K562 (cell line): ENCODE data around the gene UBXN2A. TPM values are rescaled to one million over a fixed set of nuclear protein-coding genes. Genes with fewer than 3 reads are reported as not detected.

ENCODE experiments used
- ATAC-seq: fragments of 200-7000 bp; cut with Tn5 transposase; 3 replicates; pipeline ENCODE4 v1.9.1; 2020; ENCODE audit warnings: moderate library complexity
- BruUV-seq: library from RNA; stranded (reverse); fragments of 400-500 nt; replicated peaks from 2 replicates; lab custom pipeline; 2021; lab: Mats Ljungman, UMichigan
- CTCF ChIA-PET: fragments of 300-600 bp; formaldehyde crosslinking; extraction: SDS; loops from one replicate; lab custom pipeline; 2021; ENCODE audit warnings: low intra/inter-chr PET ratio; lab: Yijun Ruan, JAX
- POLR2A ChIA-PET: fragments of 300-600, 350-650 bp; sonication (Branson Sonifier 250); formaldehyde crosslinking; extraction: SDS; loops from one replicate; lab custom pipeline; 2021; ENCODE audit warnings: antibody characterized with exemption, inconsistent platforms; lab: Yijun Ruan, JAX
- DNase-seq, 4 experiments: peaks; one replicate each; pipeline versions ENCODE4 v3.0.0 to v3.0.0-alpha.2; 2011 to 2018; ENCODE audit warnings: low spot score in 3 of 4, mixed read lengths in 3 of 4; ENCODE audit errors: extremely low read depth in 1 of 4
- FAIRE-seq: peaks from 2 replicates; lab custom pipeline; 2011; peaks lifted over from hg19 to GRCh38; lab: Jason Lieb, UNC
- H2AFZ ChIP-seq: 2 replicates; pipeline ENCODE4 v1.6.0; 2011; ENCODE audit warnings: low read depth, low read length, control low read depth, inconsistent platforms
- H3K27ac ChIP-seq: fragments of 200-600 bp; 3 replicates; pipeline ENCODE4 v1.8.0; 2011; ENCODE audit warnings: low read depth, mild to moderate bottlenecking, control low read depth, inconsistent platforms, low read length, moderate library complexity, mixed read lengths; ENCODE audit errors: extremely low read depth
- H3K27me3 ChIP-seq, 2 experiments: fragments of 300-600 bp in 1 of 2; 2 replicates in 1 of 2; 3 replicates in 1 of 2; pipeline versions ENCODE4 v1.6.0 to v1.8.0; 2011; ENCODE audit warnings: inconsistent platforms in 2 of 2, low read length in 2 of 2, mild to moderate bottlenecking in 1 of 2, mixed read lengths in 1 of 2, moderate library complexity in 1 of 2; ENCODE audit not compliant: control insufficient read depth in 2 of 2, insufficient read depth in 2 of 2
- H3K36me3 ChIP-seq: fragments of 300-600 bp; 3 replicates; pipeline ENCODE4 v1.8.0; 2011; ENCODE audit warnings: mild to moderate bottlenecking, low read length, inconsistent platforms; ENCODE audit not compliant: control insufficient read depth, insufficient read depth
- H3K4me1 ChIP-seq, 2 experiments: fragments of 200-600 bp in 1 of 2; replicated peaks in 1 of 2; 2 replicates in 1 of 2; 3 replicates in 1 of 2; pipeline versions ENCODE4 v1.5.1 to v1.8.0; 2011; ENCODE audit warnings: inconsistent platforms in 2 of 2, low read length in 2 of 2, mild to moderate bottlenecking in 1 of 2, mixed read lengths in 1 of 2, moderate library complexity in 1 of 2; ENCODE audit not compliant: control insufficient read depth in 2 of 2, insufficient read depth in 2 of 2
- H3K4me2 ChIP-seq: 2 replicates; pipeline ENCODE4 v1.6.1; 2011; ENCODE audit warnings: low read length, control low read depth, inconsistent platforms, mixed read lengths; ENCODE audit not compliant: insufficient read depth
- H3K4me3 ChIP-seq: fragments of 200-600 bp; sonication (generic), shearing (Covaris generic); 2 replicates; pipeline ENCODE4 v1.5.1; 2016; ENCODE audit warnings: control low read depth, inconsistent platforms
- H3K79me2 ChIP-seq: fragments of 200-600 bp; 3 replicates; pipeline ENCODE4 v1.8.0; 2011; ENCODE audit warnings: low read length, inconsistent platforms; ENCODE audit not compliant: control insufficient read depth, insufficient read depth
- H3K9ac ChIP-seq, 2 experiments: 2 replicates each; pipeline versions ENCODE4 v1.6.0 to v1.6.1; 2011; ENCODE audit warnings: low read depth in 2 of 2, low read length in 2 of 2, control low read depth in 1 of 2, inconsistent platforms in 1 of 2, mild to moderate bottlenecking in 1 of 2, mixed read lengths in 1 of 2; ENCODE audit not compliant: insufficient read depth in 1 of 2
- H3K9me1 ChIP-seq: one replicate; pipeline ENCODE4 v1.6.0; 2011; ENCODE audit warnings: inconsistent platforms, mild to moderate bottlenecking, low read length, moderate library complexity; ENCODE audit not compliant: control insufficient read depth, insufficient read depth
- H3K9me3 ChIP-seq: replicated peaks from 2 replicates; pipeline ENCODE4 v1.5.1; 2011; ENCODE audit warnings: low read depth, low read length, inconsistent platforms; ENCODE audit not compliant: control insufficient read depth, insufficient read depth
- H4K20me1 ChIP-seq: replicated peaks from 2 replicates; pipeline ENCODE4 v1.6.1; 2011; ENCODE audit warnings: low read length, inconsistent platforms, mixed read lengths; ENCODE audit not compliant: control insufficient read depth, insufficient read depth
- CEBPG ChIP-seq, 3 experiments: fragments of 200-800 bp in 1 of 3; sonication (Bioruptor generic) in 1 of 3; sonication (generic) in 1 of 3; formaldehyde crosslinking in 1 of 3; IDR thresholded peaks in 2 of 3; conservative IDR thresholded peaks in 1 of 3; 2 replicates each; pipeline versions ENCODE4 v1.6.1 to v1.8.0; 2016 to 2022; ENCODE audit warnings: missing compliant biosample characterization in 2 of 3, missing genetic modification characterization in 2 of 3, mild to moderate bottlenecking in 1 of 3, missing genetic modification reagents in 1 of 3
- EHMT2 ChIP-seq: fragments of 450-650 bp; IDR thresholded peaks from 2 replicates; pipeline ENCODE4 v1.6.1; 2018; ENCODE audit warnings: antibody characterized with exemption
- ELF2 ChIP-seq: fragments of 250-450 bp; sonication (Bioruptor Pico); IDR thresholded peaks from 2 replicates; pipeline ENCODE4 v1.5.0; 2021; ENCODE audit warnings: mild to moderate bottlenecking
- FOXA1 ChIP-seq: fragments of 450-650 bp; IDR thresholded peaks from 2 replicates; pipeline ENCODE4 v1.6.1; 2016; ENCODE audit warnings: mild to moderate bottlenecking, borderline replicate concordance
- HNRNPLL ChIP-seq: fragments of 200-400 bp; formaldehyde crosslinking; IDR thresholded peaks from 2 replicates; pipeline ENCODE4 v1.6.1; 2017; ENCODE audit warnings: low read length, low read depth, mild to moderate bottlenecking; ENCODE audit not compliant: poor library complexity, severe bottlenecking
- LCOR ChIP-seq: sonication (generic); formaldehyde crosslinking; IDR thresholded peaks from 2 replicates; pipeline ENCODE4 v1.8.0; 2022; ENCODE audit warnings: mild to moderate bottlenecking, missing genetic modification reagents
- MYBL2 ChIP-seq, 2 experiments: fragments of 450-650 bp in 1 of 2; sonication (generic) in 1 of 2; formaldehyde crosslinking in 1 of 2; IDR thresholded peaks; 2 replicates each; pipeline versions ENCODE4 v1.6.1 to v1.8.1; 2017 to 2022; ENCODE audit warnings: borderline replicate concordance in 1 of 2, inconsistent platforms in 1 of 2, low read depth in 1 of 2, mild to moderate bottlenecking in 1 of 2, missing genetic modification reagents in 1 of 2, moderate library complexity in 1 of 2
- SIX5 ChIP-seq, 2 experiments: IDR thresholded peaks; 2 replicates each; pipeline ENCODE4 v1.6.1; 2011; ENCODE audit warnings: low read length in 2 of 2, borderline replicate concordance in 1 of 2, low read depth in 1 of 2, mild to moderate bottlenecking in 1 of 2, moderate library complexity in 1 of 2; ENCODE audit not compliant: insufficient read depth in 1 of 2
- ZNF121 ChIP-seq: sonication (generic); formaldehyde crosslinking; conservative IDR thresholded peaks from 2 replicates; pipeline ENCODE4 v1.8.0; 2022; ENCODE audit warnings: missing genetic modification reagents
- ZNF766 ChIP-seq: fragments of 200-800 bp; sonication (Bioruptor generic); conservative IDR thresholded peaks from 2 replicates; pipeline ENCODE4 v1.6.1; 2016; ENCODE audit warnings: missing genetic modification characterization, missing compliant biosample characterization
- WGBS: fragments of 100-300 bp; shearing (Covaris generic); methylation state at CpG from one replicate; pipeline ENCODE4 v1.1.6; 2016; ENCODE audit warnings: low coverage, mixed read lengths; ENCODE audit not compliant: insufficient coverage; ENCODE audit errors: missing lambda C conversion rate; 5-methylcytosine and 5-hydroxymethylcytosine counted together
- in situ Hi-C: fragments of 300-500 bp; cut with MboI; formaldehyde crosslinking; loops from 4 replicates; pipeline ENCODE4 v1.15.0; 2018; ENCODE audit warnings: inconsistent platforms, mixed read lengths
- intact Hi-C: fragments of 100-400 bp; cut with micrococcal nuclease; formaldehyde crosslinking; loops from 2 replicates; pipeline ENCODE4 v1.14.2; 2022
- polyA plus RNA-seq, 8 experiments: library from polyadenylated mRNA; depleted of rRNA in 4 of 8; stranded (reverse) in 5 of 8; unstranded in 3 of 8; fragments of >200 nt; fragmentation: Nextera tagmentation in 2 of 8; fragmentation: Illumina TruSeq in 1 of 8; extraction: Ambion mirVana in 2 of 8; extraction: Trizol in 1 of 8; gene quantifications; 2 replicates each; pipeline versions ENCODE4 v1.2.1 to v1.2.3, GENCODE V29; 2011 to 2014; ENCODE audit warnings: inconsistent platforms in 1 of 8, missing spikeins in 1 of 8
- total RNA-seq, 7 experiments: library from RNA; depleted of rRNA in 6 of 7; stranded (reverse); fragments of >200 nt in 6 of 7; fragmentation: Illumina TruSeq in 2 of 7; extraction: Trizol in 2 of 7; gene quantifications; 2 replicates each; pipeline versions ENCODE4 v1.2.1 to v1.2.3, GENCODE V29; 2011 to 2021; ENCODE audit warnings: low replicate concordance in 1 of 7
- TF ChIP-seq, protein P1 (sequence below): fragments of 250-450 bp; sonication (Bioruptor Pico); IDR thresholded peaks from 2 replicates; pipeline ENCODE4 v1.4.0; 2020
- TF ChIP-seq, protein P2 (sequence below): fragments of 450-650 bp; IDR thresholded peaks from 2 replicates; pipeline ENCODE4 v1.6.1; 2018; ENCODE audit not compliant: partially characterized antibody

Gene UBXN2A
- total and polyA plus RNA-seq, 9 of the 15 experiments (the other 6 are each of a cell fraction or from before 2014, with no cell fraction given): 3.4 to 25.6 (median 16.0) TPM

DNA sequence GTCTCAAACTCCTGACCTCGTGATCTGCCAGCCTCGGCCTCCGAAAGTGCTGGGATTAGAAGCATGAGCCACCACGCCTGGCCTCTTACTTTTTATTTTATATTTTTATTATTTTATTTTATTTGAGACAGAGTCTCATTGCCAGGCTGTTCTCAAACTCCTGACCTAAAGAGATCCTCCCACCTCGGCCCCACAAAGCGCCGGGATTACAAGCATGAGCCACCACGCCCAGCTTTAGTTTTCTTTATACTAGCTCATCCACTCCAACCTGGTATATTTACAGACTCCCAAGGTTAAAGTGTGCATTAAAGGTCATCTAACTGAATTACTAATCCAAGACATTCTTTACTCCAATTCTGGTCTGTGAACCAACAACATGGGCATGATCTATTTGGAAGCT, 40.1 kb upstream of the UBXN2A start:
- Histone ChIP-seq H4K20me1 (no peaks in the 10 kb centered on the region), H3K27me3 (no peaks in the 10 kb centered on the region), H3K9me3 (no peaks in the 10 kb centered on the region), H3K4me2 (no peak overlapping the region), H3K79me2 (peaks cover 71% of the 10 kb centered on the region), H3K27ac (peak overlapping the region; percentile 16; the same call in 1 of the 3 replicates), H3K4me3 (no peak overlapping the region), H3K4me1 (peaks cover 2 to 15% of the 10 kb centered on the region in 2 experiments; a peak in 3 of 5 replicates), H3K36me3 (no peaks in the 10 kb centered on the region; the same call in 2 of the 3 replicates), H3K9ac (no peak overlapping the region), H3K9me1 (no peaks in the 10 kb centered on the region), H2AFZ (no peak overlapping the region)
- ChIA-PET POLR2A (interaction anchor here (0.6 to 1.4 kb wide), 4 partner anchors 10 to 42 kb away, joined by 3 to 7 read pairs (median 4); partner anchors contain the start of gene ATAD2B), CTCF (no interaction called here)
- WGBS: 88% methylated on average over 8 of the region's 8 CpGs
- intact Hi-C loops: no loop called here
- ATAC-seq: no peak
- FAIRE-seq: no peak
- BruUV-seq: no TSS peak
- in situ Hi-C loops: no loop called here
- DNase-seq: no peak
- TF ChIP-seq SIX5 (IDR thresholded peaks at IDR 0.05; ENCODE audit: borderline replicate concordance in 1 of 2, insufficient read depth in 1 of 2, low read depth in 1 of 2, low read length in 2 of 2): no peak
- TF ChIP-seq LCOR (CRISPR knock-in tag): no peak
- no peak for TF ChIP-seq ZNF766
- no peak for TF ChIP-seq MYBL2 (IDR thresholded peaks at IDR 0.05; ENCODE audit: low read depth)
- TF ChIP-seq MYBL2 (CRISPR knock-in tag; IDR thresholded peaks at IDR 0.05; ENCODE audit: borderline replicate concordance): no peak
- TF ChIP-seq, protein P1, sequence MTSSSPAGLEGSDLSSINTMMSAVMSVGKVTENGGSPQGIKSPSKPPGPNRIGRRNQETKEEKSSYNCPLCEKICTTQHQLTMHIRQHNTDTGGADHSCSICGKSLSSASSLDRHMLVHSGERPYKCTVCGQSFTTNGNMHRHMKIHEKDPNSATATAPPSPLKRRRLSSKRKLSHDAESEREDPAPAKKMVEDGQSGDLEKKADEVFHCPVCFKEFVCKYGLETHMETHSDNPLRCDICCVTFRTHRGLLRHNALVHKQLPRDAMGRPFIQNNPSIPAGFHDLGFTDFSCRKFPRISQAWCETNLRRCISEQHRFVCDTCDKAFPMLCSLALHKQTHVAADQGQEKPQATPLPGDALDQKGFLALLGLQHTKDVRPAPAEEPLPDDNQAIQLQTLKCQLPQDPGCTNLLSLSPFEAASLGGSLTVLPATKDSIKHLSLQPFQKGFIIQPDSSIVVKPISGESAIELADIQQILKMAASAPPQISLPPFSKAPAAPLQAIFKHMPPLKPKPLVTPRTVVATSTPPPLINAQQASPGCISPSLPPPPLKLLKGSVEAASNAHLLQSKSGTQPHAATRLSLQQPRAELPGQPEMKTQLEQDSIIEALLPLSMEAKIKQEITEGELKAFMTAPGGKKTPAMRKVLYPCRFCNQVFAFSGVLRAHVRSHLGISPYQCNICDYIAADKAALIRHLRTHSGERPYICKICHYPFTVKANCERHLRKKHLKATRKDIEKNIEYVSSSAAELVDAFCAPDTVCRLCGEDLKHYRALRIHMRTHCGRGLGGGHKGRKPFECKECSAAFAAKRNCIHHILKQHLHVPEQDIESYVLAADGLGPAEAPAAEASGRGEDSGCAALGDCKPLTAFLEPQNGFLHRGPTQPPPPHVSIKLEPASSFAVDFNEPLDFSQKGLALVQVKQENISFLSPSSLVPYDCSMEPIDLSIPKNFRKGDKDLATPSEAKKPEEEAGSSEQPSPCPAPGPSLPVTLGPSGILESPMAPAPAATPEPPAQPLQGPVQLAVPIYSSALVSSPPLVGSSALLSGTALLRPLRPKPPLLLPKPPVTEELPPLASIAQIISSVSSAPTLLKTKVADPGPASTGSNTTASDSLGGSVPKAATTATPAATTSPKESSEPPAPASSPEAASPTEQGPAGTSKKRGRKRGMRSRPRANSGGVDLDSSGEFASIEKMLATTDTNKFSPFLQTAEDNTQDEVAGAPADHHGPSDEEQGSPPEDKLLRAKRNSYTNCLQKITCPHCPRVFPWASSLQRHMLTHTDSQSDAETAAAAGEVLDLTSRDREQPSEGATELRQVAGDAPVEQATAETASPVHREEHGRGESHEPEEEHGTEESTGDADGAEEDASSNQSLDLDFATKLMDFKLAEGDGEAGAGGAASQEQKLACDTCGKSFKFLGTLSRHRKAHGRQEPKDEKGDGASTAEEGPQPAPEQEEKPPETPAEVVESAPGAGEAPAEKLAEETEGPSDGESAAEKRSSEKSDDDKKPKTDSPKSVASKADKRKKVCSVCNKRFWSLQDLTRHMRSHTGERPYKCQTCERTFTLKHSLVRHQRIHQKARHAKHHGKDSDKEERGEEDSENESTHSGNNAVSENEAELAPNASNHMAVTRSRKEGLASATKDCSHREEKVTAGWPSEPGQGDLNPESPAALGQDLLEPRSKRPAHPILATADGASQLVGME (CRISPR knock-in tag): no peak
- TF ChIP-seq EHMT2: no peak
- no peak for TF ChIP-seq HNRNPLL
- TF ChIP-seq, protein P2, sequence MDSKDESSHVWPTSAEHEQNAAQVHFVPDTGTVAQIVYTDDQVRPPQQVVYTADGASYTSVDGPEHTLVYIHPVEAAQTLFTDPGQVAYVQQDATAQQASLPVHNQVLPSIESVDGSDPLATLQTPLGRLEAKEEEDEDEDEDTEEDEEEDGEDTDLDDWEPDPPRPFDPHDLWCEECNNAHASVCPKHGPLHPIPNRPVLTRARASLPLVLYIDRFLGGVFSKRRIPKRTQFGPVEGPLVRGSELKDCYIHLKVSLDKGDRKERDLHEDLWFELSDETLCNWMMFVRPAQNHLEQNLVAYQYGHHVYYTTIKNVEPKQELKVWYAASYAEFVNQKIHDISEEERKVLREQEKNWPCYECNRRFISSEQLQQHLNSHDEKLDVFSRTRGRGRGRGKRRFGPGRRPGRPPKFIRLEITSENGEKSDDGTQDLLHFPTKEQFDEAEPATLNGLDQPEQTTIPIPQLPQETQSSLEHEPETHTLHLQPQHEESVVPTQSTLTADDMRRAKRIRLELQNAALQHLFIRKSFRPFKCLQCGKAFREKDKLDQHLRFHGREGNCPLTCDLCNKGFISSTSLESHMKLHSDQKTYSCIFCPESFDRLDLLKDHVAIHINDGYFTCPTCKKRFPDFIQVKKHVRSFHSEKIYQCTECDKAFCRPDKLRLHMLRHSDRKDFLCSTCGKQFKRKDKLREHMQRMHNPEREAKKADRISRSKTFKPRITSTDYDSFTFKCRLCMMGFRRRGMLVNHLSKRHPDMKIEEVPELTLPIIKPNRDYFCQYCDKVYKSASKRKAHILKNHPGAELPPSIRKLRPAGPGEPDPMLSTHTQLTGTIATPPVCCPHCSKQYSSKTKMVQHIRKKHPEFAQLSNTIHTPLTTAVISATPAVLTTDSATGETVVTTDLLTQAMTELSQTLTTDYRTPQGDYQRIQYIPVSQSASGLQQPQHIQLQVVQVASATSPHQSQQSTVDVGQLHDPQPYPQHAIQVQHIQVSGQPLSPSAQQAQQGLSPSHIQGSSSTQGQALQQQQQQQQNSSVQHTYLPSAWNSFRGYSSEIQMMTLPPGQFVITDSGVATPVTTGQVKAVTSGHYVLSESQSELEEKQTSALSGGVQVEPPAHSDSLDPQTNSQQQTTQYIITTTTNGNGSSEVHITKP: no peak
- TF ChIP-seq ELF2 (CRISPR knock-in tag): no peak
- TF ChIP-seq CEBPG (CRISPR knock-in tag; IDR thresholded peaks at IDR 0.05): no peak
- no peak for TF ChIP-seq CEBPG (tag; conservative IDR thresholded peaks at IDR 0.05 in 1 of 2, IDR thresholded peaks at IDR 0.05 in 1 of 2)
- TF ChIP-seq FOXA1: no peak
- no peak for TF ChIP-seq ZNF121 (CRISPR knock-in tag)
